A673 (cell line): ENCODE measurements around the gene DMKN. TPM values are rescaled to one million over a fixed set of nuclear protein-coding genes. Genes with fewer than 3 reads are reported as not detected.

Experiments used
- BruUV-seq: library from RNA; stranded (reverse); fragments of 400-500 nt; replicated peaks from 2 replicates; lab custom pipeline; 2021; lab: Mats Ljungman, UMichigan
- CTCF ChIA-PET: fragments of 300-600 bp; sonication (Branson Sonifier 250); formaldehyde crosslinking; loops from one replicate; lab custom pipeline; 2022; ENCODE audit warnings: antibody characterized with exemption; lab: Charles Lee
- POLR2A ChIA-PET: fragments of 300-600 bp; sonication (Branson Sonifier 250); formaldehyde crosslinking; loops from one replicate; lab custom pipeline; 2022; ENCODE audit warnings: antibody characterized with exemption; ENCODE audit not compliant: low non-redundant PET; lab: Charles Lee
- DNase-seq: peaks from one replicate; pipeline ENCODE4 v3.0.0-alpha.2; 2015; ENCODE audit warnings: low spot score
- H3K27ac ChIP-seq: fragments of 200-600 bp; sonication (generic); 2 replicates; pipeline ENCODE4 v1.5.1; 2016; ENCODE audit warnings: mixed run types, low read depth, mild to moderate bottlenecking, mixed read lengths, antibody characterized with exemption, low read length; ENCODE audit not compliant: poor library complexity, severe bottlenecking
- H3K27me3 ChIP-seq: fragments of 200-600 bp; sonication (generic); replicated peaks from 2 replicates; pipeline ENCODE4 v1.6.1; 2017; ENCODE audit warnings: mixed run types, low read depth, mild to moderate bottlenecking, mixed read lengths, antibody characterized with exemption, low read length; ENCODE audit not compliant: insufficient read depth, poor library complexity
- H3K36me3 ChIP-seq: fragments of 200-600 bp; sonication (generic); 2 replicates; pipeline ENCODE4 v1.6.1; 2016; ENCODE audit warnings: mixed run types, mild to moderate bottlenecking, mixed read lengths, antibody characterized with exemption, low read length; ENCODE audit not compliant: insufficient read depth, poor library complexity, severe bottlenecking
- H3K4me1 ChIP-seq: fragments of 200-600 bp; sonication (generic); 2 replicates; pipeline ENCODE4 v1.6.1; 2017; ENCODE audit warnings: mixed run types, mild to moderate bottlenecking, mixed read lengths, antibody characterized with exemption, low read length; ENCODE audit not compliant: insufficient read depth, poor library complexity, severe bottlenecking
- H3K4me3 ChIP-seq: fragments of 200-600 bp; sonication (generic); 2 replicates; pipeline ENCODE4 v1.5.1; 2016; ENCODE audit warnings: low read depth, mixed run types, mild to moderate bottlenecking, mixed read lengths, low read length; ENCODE audit not compliant: poor library complexity, severe bottlenecking
- H3K9me3 ChIP-seq: fragments of 200-600 bp; sonication (generic); 2 replicates; pipeline ENCODE4 v1.6.1; 2016; ENCODE audit warnings: mixed run types, low read depth, mild to moderate bottlenecking, mixed read lengths, antibody characterized with exemption, low read length; ENCODE audit not compliant: poor library complexity, severe bottlenecking
- CTCF ChIP-seq: fragments of 300-800, 200-600 bp; sonication (generic); conservative IDR thresholded peaks from 2 replicates; pipeline ENCODE4 v1.5.1; 2017; ENCODE audit warnings: low read depth, mild to moderate bottlenecking, antibody characterized with exemption, low read length, moderate library complexity, mixed read lengths
- EZH2 ChIP-seq: fragments of 200-600 bp; sonication (generic); IDR thresholded peaks from 2 replicates; pipeline ENCODE4 v1.6.1; 2017; ENCODE audit warnings: borderline replicate concordance, low read depth, mild to moderate bottlenecking, mixed read lengths, antibody characterized with exemption, low read length; ENCODE audit not compliant: poor library complexity, severe bottlenecking
- intact Hi-C: fragments of 100-400 bp; cut with micrococcal nuclease; formaldehyde crosslinking; loops from one replicate; pipeline ENCODE4 v1.10.0; 2022; ENCODE audit not compliant: unreplicated experiment
- total RNA-seq: library from RNA; stranded (reverse); gene quantifications from 2 replicates; pipeline ENCODE4 v1.2.3, GENCODE V29; 2021

The DMKN gene
- total RNA-seq, 1 experiment from 2014 or later, result not detected

- peaks cover 58% of the 10 kb centered on the region for H3K27me3 ChIP-seq
- no TSS peak for BruUV-seq
- TF ChIP-seq CTCF (no peak), EZH2 (no peak)
- no peak for DNase-seq
- ChIA-PET POLR2A (no interaction called here), CTCF (no interaction called here)
- H3K4me3 ChIP-seq, result no peak within 1 kb of the TSS
- no peaks in the 10 kb centered on the region for H3K36me3 ChIP-seq
- no peak within 1 kb of the TSS for H3K27ac ChIP-seq
- no peaks in the 10 kb centered on the region for H3K4me1 ChIP-seq
- intact Hi-C loops, result no loop called here
- no peaks in the 10 kb centered on the region for H3K9me3 ChIP-seq
Observed at GRCh38 chr19:35490364-35490763, 23.1 kb downstream of the DMKN start, which contains the start of gene KRTDAP. Gene KRTDAP (minus strand): TSS chr19:35490464. CDS start chr19:35490442, 22 bp downstream.

- POLR2A ChIA-PET, result no interaction called here
Observed at GRCh38 chr19:35488677-35489076, 24.8 kb downstream of the DMKN start.

GRCh38 chr19:35487656-35488182 is 25.7 kb downstream of the DMKN start:
- Histone ChIP-seq H3K9me3 (no peaks in the 10 kb centered on the region), H3K27me3 (peaks cover 53% of the 10 kb centered on the region), H3K27ac (no peak overlapping the region), H3K36me3 (no peaks in the 10 kb centered on the region), H3K4me3 (no peak overlapping the region), H3K4me1 (no peaks in the 10 kb centered on the region)
- ChIA-PET CTCF (no interaction called here), POLR2A (no interaction called here)
- no peak for TF ChIP-seq EZH2
- no peak for TF ChIP-seq CTCF
- no peak for DNase-seq
- intact Hi-C loops, result no loop called here
- no TSS peak for BruUV-seq

More at GRCh38 chr19:35488677-35489076, 24.8 kb downstream of the DMKN start:
- intact Hi-C loops, result no loop called here
- TF ChIP-seq CTCF (no peak), EZH2 (no peak)
- no peak overlapping the region for H3K27ac ChIP-seq
- DNase-seq, result no peak
- H3K36me3 ChIP-seq, result no peaks in the 10 kb centered on the region
- H3K9me3 ChIP-seq, result no peaks in the 10 kb centered on the region
- BruUV-seq, result no TSS peak
- no peaks in the 10 kb centered on the region for H3K4me1 ChIP-seq
- peaks cover 60% of the 10 kb centered on the region for H3K27me3 ChIP-seq
- no peak overlapping the region for H3K4me3 ChIP-seq
- CTCF ChIA-PET, result no interaction called here
